HFFc6 (cell line): ENCODE results near the gene ULK4. TPM values are rescaled to one million over a fixed set of nuclear protein-coding genes. Genes with fewer than 3 reads are reported as not detected.
A peak's percentile ranks its signal among the peaks of the same experiment; 100 is the strongest.

Experiments used
- DNase-seq: peaks from one replicate; pipeline ENCODE4 v3.0.0-alpha.2; 2018
- H3K27ac Mint-ChIP-seq: 2 replicates; pipeline ENCODE4 v1.8.0; 2020; ENCODE audit warnings: mild to moderate bottlenecking, mixed read lengths
- H3K27me3 Mint-ChIP-seq: 2 replicates; pipeline ENCODE4 v1.8.0; 2021; ENCODE audit warnings: mild to moderate bottlenecking, moderate library complexity, mixed read lengths; ENCODE audit not compliant: insufficient read depth
- H3K36me3 Mint-ChIP-seq: 2 replicates; pipeline ENCODE4 v1.8.0; 2021; ENCODE audit warnings: low read depth, mixed read lengths
- H3K4me1 Mint-ChIP-seq: 2 replicates; pipeline ENCODE4 v1.8.0; 2020; ENCODE audit warnings: low read depth, mixed read lengths
- H3K4me3 Mint-ChIP-seq: 2 replicates; pipeline ENCODE4 v1.8.0; 2020; ENCODE audit warnings: mild to moderate bottlenecking, moderate library complexity, mixed read lengths
- H3K9me3 Mint-ChIP-seq: 2 replicates; pipeline ENCODE4 v1.8.0; 2020; ENCODE audit warnings: mild to moderate bottlenecking, mixed read lengths
- CTCF ChIP-seq: fragments of 200-600 bp; sonication (generic); IDR thresholded peaks from 2 replicates; pipeline ENCODE4 v1.5.0; 2021; ENCODE audit warnings: antibody characterized with exemption, mild to moderate bottlenecking
- total RNA-seq, 6 experiments: library from RNA; stranded (reverse); fragmentation: NEBNext Ultra II Directional; extraction: Animal tissue kit (Norgen Biotek cat#: 25700); gene quantifications; 2 replicates in 1 of 6; 3 replicates in 5 of 6; pipeline ENCODE4 v1.2.3, GENCODE V29; 2021

The ULK4 gene
- total RNA-seq, 6 experiments from 2014 or later = 6.0 to 8.6 (median 6.7) TPM

- Mint-ChIP-seq H3K9me3 (no peaks in the 10 kb centered on the region; the same call in 1 of the 2 replicates), H3K27me3 (peaks cover 12% of the 10 kb centered on the region), H3K27ac (no peak overlapping the region), H3K36me3 (no peaks in the 10 kb centered on the region; the same call in 1 of the 2 replicates), H3K4me1 (no peaks in the 10 kb centered on the region), H3K4me3 (no peak overlapping the region)
- DNase-seq = no peak
- no peak for TF ChIP-seq CTCF
Measured at GRCh38 chr3:41370307-41370706, 591.6 kb downstream of the ULK4 start.

- H3K27ac Mint-ChIP-seq = no peak overlapping the region
- H3K4me3 Mint-ChIP-seq = no peak overlapping the region
- no peak for TF ChIP-seq CTCF
- peaks cover 12% of the 10 kb centered on the region for H3K27me3 Mint-ChIP-seq
- no peaks in the 10 kb centered on the region; the same call in 1 of the 2 replicates for H3K9me3 Mint-ChIP-seq
- DNase-seq = no peak
- H3K36me3 Mint-ChIP-seq = no peaks in the 10 kb centered on the region; the same call in 1 of the 2 replicates
- H3K4me1 Mint-ChIP-seq = peaks cover 2% of the 10 kb centered on the region; the same call in 1 of the 2 replicates
Measured at GRCh38 chr3:41369838-41370237, 592.1 kb downstream of the ULK4 start.

GRCh38 chr3:41365973-41366372 lies 595.9 kb downstream of the ULK4 start:
- Mint-ChIP-seq H3K27ac (no peak overlapping the region), H3K4me3 (no peak overlapping the region), H3K36me3 (no peaks in the 10 kb centered on the region), H3K27me3 (peaks cover 5% of the 10 kb centered on the region; the same call in 1 of the 2 replicates), H3K4me1 (peaks cover 22% of the 10 kb centered on the region), H3K9me3 (no peaks in the 10 kb centered on the region)
- no peak for DNase-seq
- TF ChIP-seq CTCF = no peak

GRCh38 chr3:41364736-41365135 lies 597.2 kb downstream of the ULK4 start:
- Mint-ChIP-seq H3K4me3 (no peak overlapping the region), H3K27ac (no peak overlapping the region), H3K27me3 (peaks cover 5% of the 10 kb centered on the region), H3K36me3 (no peaks in the 10 kb centered on the region), H3K4me1 (peaks cover 22% of the 10 kb centered on the region), H3K9me3 (no peaks in the 10 kb centered on the region)
- TF ChIP-seq CTCF = no peak
- DNase-seq = peak; percentile 19

- H3K36me3 Mint-ChIP-seq = no peaks in the 10 kb centered on the region
- no peaks in the 10 kb centered on the region for H3K9me3 Mint-ChIP-seq
- no peak overlapping the region for H3K27ac Mint-ChIP-seq
- H3K4me1 Mint-ChIP-seq = peaks cover 22% of the 10 kb centered on the region
- peaks cover 5% of the 10 kb centered on the region for H3K27me3 Mint-ChIP-seq
- no peak overlapping the region for H3K4me3 Mint-ChIP-seq
- DNase-seq = no peak
- TF ChIP-seq CTCF = no peak
Measured at GRCh38 chr3:41363830-41364523, 597.9 kb downstream of the ULK4 start.
